HG02884 (cell line): ENCODE results near the gene MRC2.
"Not testable (repeated sequence)": the region's sequence is repeated elsewhere in the genome, so short reads cannot be mapped to it uniquely, and the experiment has no call there.

Experiments
- ATAC-seq: cut with Tn5 transposase; IDR thresholded peaks from one replicate; pipeline ENCODE4 v1.9.1; 2021; ENCODE audit warnings: mild to moderate bottlenecking, moderate library complexity; ENCODE audit not compliant: unreplicated experiment

MRC2 gene, protein sequence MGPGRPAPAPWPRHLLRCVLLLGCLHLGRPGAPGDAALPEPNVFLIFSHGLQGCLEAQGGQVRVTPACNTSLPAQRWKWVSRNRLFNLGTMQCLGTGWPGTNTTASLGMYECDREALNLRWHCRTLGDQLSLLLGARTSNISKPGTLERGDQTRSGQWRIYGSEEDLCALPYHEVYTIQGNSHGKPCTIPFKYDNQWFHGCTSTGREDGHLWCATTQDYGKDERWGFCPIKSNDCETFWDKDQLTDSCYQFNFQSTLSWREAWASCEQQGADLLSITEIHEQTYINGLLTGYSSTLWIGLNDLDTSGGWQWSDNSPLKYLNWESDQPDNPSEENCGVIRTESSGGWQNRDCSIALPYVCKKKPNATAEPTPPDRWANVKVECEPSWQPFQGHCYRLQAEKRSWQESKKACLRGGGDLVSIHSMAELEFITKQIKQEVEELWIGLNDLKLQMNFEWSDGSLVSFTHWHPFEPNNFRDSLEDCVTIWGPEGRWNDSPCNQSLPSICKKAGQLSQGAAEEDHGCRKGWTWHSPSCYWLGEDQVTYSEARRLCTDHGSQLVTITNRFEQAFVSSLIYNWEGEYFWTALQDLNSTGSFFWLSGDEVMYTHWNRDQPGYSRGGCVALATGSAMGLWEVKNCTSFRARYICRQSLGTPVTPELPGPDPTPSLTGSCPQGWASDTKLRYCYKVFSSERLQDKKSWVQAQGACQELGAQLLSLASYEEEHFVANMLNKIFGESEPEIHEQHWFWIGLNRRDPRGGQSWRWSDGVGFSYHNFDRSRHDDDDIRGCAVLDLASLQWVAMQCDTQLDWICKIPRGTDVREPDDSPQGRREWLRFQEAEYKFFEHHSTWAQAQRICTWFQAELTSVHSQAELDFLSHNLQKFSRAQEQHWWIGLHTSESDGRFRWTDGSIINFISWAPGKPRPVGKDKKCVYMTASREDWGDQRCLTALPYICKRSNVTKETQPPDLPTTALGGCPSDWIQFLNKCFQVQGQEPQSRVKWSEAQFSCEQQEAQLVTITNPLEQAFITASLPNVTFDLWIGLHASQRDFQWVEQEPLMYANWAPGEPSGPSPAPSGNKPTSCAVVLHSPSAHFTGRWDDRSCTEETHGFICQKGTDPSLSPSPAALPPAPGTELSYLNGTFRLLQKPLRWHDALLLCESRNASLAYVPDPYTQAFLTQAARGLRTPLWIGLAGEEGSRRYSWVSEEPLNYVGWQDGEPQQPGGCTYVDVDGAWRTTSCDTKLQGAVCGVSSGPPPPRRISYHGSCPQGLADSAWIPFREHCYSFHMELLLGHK (N-terminal part only)

DNA sequence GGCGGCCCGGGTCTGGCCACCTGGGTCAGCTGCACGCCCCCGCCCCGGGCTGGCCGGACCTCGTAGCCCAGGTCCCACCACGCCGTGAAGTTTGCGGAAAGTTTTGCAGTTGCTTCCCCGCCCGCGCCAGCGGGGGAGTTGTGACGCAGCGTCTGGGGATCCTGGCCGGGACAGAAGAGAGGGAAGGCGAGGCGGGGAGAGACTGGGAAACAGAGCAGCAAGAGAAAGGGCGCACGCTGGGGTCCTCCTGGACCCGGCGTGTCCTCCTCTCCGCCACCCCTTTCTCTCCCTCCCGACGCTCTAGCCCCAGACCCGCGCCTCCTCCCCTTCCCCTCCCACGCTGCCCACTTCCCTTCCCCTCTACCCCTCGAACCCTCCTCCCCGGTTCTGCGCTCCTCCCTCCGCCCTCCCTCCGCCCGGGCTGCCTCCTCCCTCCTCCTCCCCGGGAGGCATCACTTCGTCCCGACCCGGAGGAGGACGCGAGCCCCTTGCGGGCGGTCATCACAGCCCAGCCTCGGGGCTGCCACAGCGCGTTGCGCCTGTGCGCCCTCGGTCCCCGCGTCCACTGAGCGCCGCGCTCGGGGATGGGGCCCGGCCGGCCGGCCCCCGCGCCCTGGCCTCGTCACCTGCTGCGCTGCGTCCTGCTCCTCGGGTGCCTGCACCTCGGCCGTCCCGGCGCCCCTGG is at the start of gene MRC2:
Gene MRC2, plus strand, starts transcription at position 452 of the 685 bp plus-strand sequence. Its CDS starts 133 bp downstream, at position 585.
- ATAC-seq: no peak

DNA sequence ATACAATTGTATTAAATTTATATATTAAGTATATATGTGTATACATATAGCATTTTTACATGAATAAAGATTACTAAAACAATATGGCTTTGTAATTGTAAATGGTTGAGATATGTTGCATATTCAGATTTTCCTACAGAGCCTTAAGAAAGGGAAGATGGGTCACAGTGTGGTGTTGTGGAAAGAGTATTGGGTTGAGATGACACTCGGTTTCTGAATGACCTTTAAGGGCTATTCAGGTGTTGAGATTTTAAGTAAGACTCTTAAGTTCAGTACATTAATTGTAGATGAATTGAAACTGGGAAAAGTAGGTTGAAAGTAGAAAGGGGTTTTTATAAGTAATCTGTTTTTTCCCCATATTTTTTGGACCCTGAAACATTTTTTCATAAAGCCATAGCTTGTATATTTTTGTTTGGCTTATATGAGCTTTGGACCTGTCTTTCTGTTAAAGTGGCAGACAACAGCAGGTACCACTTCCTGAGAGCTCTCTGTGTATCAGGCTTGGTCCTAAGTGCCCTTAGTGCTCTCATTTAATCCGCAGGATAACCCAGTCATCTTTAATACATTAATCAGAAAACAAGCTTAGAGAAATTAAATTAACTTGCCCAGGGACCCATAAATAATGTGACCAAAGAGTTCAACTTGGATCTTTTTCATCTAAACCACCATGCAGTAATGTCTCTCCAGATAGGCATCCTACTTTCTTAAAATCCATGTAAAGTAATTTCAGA is 48.5 kb upstream of the MRC2 start:
- no peak for ATAC-seq

DNA sequence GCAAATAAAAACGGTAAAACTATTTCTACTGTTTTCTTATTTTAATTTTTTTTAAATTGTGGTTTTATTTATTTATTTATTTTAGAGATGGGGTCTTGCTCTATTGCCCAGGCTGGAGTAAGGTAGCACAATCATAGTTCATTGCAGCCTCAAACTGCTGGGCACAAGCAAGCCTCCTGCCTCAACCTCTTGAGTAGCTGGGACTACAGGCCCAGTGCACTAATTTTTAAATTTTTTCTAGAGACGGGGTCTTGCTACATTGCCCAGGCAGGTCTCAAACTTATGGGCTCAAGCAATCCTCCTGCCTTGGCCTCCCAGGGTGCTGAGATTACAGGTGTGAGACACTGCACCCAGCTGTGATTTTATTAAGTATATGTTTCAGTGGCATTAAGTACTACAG is 46.5 kb upstream of the MRC2 start:
- no peak for ATAC-seq

DNA sequence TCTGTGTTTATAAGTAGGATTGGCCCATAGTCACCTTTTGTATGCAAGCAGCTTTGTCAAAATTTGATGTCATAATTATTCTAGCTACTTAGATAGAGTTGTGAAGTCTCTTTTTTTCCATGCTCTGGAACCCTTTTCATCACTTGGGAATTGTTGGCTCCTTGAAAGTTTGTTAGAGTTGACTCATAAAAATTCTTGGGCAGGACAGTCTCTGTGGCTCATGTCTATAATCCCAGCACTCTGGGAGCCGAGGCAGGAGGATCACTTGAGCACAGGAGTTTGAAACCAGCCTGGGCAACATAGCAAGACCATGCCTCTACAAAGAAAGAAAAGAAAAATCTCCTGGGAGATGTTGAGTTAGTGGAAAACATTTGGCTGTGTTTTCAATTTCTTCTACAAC is 45.7 kb upstream of the MRC2 start:
- no peak for ATAC-seq

DNA sequence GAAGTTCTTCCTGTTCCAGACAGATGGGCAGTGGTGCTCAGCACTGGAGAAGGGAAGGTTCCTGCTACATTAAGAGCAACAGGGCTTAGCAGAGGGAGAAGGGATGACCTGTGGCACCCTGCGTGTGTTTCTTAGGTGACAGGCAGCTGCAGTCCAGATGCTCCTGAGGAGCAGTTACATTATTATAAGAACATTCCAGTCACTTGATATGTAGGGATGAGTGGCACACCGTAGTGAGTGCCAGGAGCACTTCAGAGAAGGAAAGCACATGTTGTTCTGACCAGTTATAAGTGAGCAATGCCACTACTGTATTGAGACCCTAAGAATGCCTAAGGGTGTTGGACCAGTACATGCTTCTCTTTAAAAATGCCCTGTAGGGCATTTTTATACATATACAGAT is 39.9 kb upstream of the MRC2 start:
- ATAC-seq: no peak

DNA sequence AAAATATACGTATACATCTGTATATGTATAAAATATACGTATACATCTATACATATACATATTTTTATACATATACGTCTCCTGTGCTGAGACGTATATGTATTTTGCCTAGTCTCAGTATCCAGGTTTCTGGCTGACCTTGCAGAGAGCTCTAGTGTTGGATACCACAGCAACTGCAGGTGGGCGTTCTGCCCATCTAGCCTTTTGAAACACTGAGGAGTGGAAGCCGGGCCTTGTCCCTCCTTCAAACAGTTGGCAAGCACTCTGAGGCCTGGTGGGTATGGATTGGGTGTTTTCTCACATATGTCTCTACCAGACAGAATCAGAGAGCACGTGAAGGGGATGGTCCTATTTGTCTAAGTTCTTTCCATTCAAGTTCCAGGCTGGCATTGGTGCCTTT is 39.4 kb upstream of the MRC2 start:
- ATAC-seq: no peak

DNA sequence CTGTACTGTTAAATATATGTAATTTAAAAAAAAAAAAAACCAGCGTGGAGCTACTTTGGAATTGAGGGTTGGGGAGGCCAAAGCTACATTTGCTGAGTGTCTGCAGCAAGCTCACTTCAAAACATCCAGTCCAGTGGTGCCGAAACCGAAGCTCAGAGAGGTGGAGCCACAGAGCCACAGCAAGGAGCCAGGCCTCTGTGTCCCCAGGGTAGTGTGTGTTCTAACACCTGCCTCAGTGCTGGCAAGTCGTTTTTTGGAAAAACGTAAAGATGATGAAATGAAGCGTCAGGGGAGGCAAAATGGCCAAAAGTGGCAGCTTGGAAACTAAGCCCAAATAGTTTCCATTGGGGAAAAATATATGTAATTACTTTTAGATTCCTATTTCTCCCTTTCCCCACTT is 36.1 kb upstream of the MRC2 start:
- no peak for ATAC-seq

DNA sequence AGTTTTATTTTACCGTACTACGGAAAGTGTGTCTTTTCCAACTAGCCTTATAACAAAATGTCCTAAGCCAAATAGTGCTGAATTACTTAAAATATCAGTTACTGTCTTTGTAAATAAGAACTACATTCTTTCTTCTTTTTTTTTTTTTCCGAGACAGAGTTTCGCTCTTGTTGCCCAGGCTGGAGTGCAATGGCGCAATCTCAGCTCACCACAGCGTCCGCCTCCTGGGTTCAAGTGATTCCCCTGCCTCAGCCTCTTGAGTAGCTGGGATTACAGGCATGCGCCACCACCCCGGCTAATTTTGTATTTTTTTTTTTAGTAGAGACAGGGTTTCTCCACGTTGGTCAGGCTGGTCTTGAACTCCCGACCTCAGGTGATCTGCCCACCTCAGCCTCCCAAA is 35.6 kb upstream of the MRC2 start:
- ATAC-seq: not testable (repeated sequence)

DNA sequence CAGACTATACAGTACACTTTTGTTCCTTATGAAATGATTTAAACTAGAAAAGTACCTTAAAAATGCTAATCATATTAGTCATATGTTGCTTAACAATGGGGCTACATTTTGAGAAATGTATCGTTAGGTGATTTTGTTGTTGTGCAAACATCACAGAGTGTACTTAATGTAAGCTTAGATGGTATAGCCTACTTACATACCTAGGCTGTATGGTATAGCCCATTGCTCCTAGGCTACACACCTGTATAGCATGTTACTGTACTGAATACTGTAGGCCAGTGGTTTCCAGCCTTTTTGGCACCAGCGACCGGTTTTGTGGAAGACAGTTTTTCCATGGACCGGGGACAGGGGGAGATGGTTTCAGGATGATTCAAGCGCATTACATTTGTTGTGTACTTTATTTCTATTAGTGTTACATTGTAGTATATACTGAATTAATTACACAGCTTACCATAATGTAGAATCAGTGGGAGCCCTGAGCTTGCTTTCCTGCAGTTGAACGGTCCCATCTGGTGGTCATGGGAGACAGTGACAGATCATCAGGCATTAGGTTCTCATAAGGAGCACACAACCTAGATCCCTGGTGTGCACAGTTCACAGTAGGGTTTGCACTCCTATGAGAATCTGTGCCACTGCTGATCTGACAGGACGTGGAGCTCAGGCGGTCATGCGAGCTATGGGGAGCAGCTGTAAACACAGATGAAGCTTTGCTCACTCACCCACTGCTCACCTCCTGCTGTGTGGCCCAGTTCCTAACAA is 35.0 kb upstream of the MRC2 start:
- ATAC-seq: no peak

DNA sequence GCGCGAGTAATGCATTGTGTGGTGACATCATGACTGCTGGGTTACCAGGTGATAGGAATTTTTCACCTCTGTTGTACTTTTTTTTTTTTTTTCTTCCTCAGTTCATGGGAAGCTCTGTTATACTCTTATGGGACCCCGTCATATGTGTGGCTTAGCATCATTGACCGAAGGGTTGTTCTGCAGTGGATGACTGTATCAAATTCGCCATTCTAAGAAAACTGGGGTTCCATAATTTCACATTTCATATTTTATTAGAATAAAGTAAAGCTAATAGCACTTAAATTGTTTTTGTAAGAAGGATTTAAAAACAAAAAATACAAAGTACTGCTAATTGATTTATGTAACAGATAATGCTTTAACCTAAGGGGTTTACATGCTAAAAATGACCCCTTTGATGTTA is 32.0 kb upstream of the MRC2 start:
- no peak for ATAC-seq

DNA sequence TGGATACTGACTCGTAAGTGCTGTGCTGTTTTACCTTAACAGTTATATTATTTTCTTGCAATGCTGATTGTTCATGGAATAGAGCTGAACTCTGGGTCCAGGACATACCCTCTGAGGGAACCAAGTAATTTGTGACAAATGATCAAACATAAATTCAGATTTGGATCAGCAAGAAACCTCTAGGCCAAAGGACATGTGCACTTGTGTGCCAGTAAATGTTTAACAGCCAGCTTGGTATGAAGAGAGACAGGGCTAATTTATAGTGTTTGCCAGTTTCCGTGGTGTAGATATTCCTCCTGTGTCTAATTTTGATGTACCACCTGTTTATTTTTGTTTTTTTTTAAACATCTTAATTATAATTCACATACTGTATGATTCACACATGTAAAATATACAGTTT is 30.8 kb upstream of the MRC2 start:
- ATAC-seq: no peak

DNA sequence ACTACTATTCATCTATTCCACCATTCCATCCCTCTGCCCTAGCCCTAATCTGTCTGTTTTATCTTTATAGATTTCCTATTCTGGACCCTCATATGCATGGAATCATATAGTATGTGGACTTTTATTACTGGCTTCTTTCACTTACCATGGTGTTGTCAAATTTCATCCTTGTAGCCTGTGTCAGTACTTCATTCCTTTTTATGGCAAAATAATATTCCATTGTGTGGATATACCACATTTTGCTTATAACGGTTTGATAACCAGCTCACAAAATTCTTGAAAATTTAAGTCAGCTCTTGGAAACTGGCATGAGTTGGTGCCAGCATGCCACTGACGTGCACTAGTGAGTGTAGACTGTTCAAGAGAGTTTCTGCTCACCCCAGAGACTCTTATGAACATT is 30.3 kb upstream of the MRC2 start:
- ATAC-seq: no peak

DNA sequence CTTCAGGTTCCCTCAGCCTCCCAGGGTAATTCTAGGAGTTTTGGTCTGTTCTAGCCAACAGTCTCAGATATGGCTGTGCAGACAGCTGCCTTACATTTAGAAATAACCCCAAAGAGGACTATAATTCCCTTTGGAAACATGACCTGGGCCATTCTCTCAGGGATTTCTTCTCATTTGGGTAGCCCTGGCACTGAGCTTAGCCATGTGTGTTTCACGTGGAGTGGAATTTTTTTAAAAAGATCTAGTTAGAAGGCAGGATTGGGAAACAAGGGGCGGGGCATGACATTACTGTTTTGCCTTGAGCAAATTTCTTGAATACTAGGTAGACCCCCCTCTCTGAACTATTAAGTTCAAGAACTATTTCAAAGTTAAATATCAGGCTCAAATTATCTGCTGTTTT is 29.6 kb upstream of the MRC2 start:
- no peak for ATAC-seq

DNA sequence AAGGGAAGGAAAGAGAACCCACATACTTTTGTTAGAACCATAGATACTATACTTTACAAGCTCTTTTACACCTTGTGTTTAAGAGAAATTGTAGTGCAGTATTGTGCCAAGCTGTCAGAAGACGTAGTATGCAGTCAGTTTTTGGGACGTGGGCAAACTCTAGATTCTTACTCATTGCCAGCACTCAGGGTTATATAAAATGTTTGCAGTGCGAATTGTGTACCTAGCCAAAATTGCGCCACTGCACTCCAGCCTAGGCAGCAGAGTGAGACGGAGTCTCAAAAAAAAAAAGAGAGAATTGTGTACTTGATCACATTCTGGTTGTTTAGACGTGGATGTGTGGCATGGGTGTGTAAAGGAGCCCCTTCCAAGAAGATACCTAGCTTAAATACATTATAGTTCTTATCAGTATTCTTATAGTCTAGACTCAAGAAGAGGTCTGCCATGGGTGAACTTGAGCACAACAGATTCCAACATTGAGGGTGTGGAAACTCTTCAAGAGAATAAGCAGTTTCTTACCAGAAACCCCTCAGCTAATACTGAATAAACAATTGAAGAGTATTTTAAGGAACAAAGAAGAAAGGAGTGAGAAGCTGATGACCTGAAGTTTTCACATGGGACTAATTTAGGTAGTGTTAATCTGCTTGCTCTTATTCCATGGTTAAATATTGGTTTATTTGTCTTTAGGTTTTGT is 27.4 kb upstream of the MRC2 start:
- ATAC-seq: no peak

DNA sequence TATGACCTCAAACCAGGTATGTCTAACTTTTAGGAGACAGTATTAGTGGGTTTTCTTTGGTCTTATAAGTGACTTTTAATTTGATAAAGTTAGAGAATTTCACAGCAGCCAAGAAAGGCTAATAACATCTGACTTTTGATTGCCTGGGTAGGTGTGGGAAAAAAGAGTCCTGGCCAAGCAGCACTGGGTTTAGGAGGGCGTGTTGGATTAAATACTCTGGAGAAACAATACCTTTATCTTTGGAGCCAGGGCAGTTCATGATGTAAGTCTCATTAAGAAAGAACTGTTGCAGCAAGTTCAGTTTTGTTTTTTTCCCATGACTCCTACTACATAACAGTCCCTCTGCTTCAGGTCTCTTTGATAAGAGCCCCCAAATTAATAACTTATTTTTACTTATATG is 26.7 kb upstream of the MRC2 start:
- ATAC-seq: no peak

DNA sequence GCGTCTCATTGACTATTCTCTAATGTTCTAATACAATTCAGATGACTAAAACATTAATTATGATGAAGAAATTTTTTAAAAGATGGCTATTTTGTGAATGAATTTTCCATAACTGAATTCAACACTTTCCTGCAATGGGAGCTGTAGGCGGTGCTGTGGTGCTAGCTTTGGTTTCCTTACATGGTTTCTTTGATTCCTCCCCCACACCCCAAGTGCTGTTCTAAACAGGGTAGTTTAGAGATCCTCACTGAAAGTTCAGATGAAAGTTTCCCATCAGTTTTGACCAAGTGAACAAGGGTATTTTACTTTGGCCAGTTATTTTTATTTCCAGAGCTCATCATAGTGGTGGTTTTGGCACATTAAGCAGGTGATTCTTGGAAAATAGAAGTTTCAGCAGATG is 26.0 kb upstream of the MRC2 start:
- no peak for ATAC-seq

DNA sequence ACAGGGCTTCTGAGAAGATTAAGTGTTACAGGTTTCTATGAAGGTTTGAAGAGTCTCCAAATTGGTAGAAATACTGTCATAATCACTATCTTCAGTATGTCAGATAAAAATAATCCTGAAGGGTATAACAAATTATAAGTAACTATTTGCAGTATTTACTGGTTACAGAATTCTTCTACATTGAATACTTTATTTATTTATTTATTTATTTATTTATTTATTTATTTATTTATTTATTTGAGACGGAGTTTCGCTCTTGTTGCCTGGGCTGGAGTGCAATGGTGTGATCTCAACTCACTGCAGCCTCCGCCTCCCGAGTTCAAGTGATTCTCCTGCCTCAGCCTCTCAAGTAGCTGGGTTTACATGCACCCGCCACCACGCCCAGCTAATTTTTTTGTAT is 23.7 kb upstream of the MRC2 start:
- ATAC-seq: not testable (repeated sequence)

DNA sequence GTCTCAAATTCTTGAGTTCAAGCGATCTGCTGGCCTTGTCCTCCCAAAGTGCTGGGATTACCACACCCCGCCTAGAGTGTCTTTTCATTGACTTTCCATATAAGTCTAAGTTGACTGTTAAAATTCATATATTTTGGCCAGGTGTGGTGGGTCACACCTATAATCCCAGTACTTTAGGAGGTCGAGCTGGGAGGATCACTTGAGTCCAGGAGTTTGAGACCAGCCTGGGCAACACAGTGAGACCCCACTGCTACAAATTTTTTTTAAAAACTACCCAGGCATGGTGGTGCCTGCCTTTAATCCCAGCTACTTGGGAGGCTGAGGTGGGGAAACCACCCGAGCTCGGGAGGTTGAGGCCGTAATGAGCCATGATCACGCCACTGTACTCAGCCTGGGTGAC is 21.9 kb upstream of the MRC2 start:
- no peak for ATAC-seq

DNA sequence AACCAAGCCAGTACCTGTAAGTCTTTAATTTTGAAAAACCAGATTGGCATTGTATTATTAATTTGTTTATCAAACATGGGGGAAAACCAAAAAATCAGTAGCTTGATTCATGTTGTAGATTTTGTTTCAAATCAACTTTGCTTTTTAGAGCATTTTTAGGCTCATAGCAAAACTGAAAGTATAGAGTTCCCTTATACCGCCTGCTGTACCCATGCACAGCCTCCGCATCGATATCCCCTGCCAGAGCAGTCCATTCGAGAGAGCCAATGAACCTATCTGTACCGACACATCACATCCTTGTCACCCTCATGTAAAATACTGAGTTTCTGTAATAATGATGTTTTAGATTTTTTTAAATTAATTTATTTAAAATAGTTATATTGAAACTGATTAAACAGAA is 16.2 kb upstream of the MRC2 start:
- ATAC-seq: peak; percentile 80
